Activated naive CD4-positive, alpha-beta T cell treated with anti-CD3 and anti-CD28 coated beads for 36 hours (primary cell): ENCODE data around the gene QRICH1. TPM values are rescaled to one million over a fixed set of nuclear protein-coding genes. Genes with fewer than 3 reads are reported as not detected.

Experiments used
- CTCF ChIA-PET: fragments of 350-600 bp; sonication (Branson Sonifier 250); formaldehyde crosslinking; loops from one replicate; lab custom pipeline; 2021; ENCODE audit warnings: antibody characterized with exemption; lab: Charles Lee
- DNase-seq: peaks from one replicate; pipeline ENCODE4 v3.0.0-alpha.2; 2020
- H3K27ac Mint-ChIP-seq: one replicate; pipeline ENCODE4 v1.8.0; 2021; ENCODE audit warnings: mild to moderate bottlenecking, mixed read lengths
- H3K27me3 Mint-ChIP-seq: one replicate; pipeline ENCODE4 v1.8.0; 2021; ENCODE audit warnings: low read depth, mixed read lengths
- H3K36me3 Mint-ChIP-seq: one replicate; pipeline ENCODE4 v1.8.0; 2021; ENCODE audit warnings: low read depth, mixed read lengths
- H3K4me1 Mint-ChIP-seq: one replicate; pipeline ENCODE4 v1.8.0; 2021; ENCODE audit warnings: low read depth, mixed read lengths
- H3K4me3 Mint-ChIP-seq: one replicate; pipeline ENCODE4 v1.8.0; 2021; ENCODE audit warnings: mild to moderate bottlenecking, moderate library complexity, mixed read lengths
- H3K9me3 Mint-ChIP-seq: one replicate; pipeline ENCODE4 v1.8.0; 2021; ENCODE audit warnings: mixed read lengths
- intact Hi-C: fragments of 100-400 bp; cut with micrococcal nuclease; formaldehyde crosslinking; loops from one replicate; pipeline ENCODE4 v1.15.1; 2023
- total RNA-seq, 2 experiments: library from RNA; stranded (reverse); gene quantifications; one replicate each; pipeline ENCODE4 v1.2.3, GENCODE V29; 2021

QRICH1 gene
- total RNA-seq, 2 experiments from 2014 or later: 100 to 111 TPM

GRCh38 chr3:49020330-49021212, 73.3 kb downstream of the QRICH1 start:
- Mint-ChIP-seq H3K9me3 (no peaks in the 10 kb centered on the region), H3K4me3 (peak overlapping the region; percentile 96), H3K27me3 (no peaks in the 10 kb centered on the region), H3K27ac (peak overlapping the region; percentile 95), H3K36me3 (peaks cover 29% of the 10 kb centered on the region), H3K4me1 (peaks cover 45% of the 10 kb centered on the region)
- CTCF ChIA-PET: interaction anchor here (0.6 to 8.7 kb wide), 6 partner anchors 11 to 1252 kb away, joined by 3 to 84 read pairs (median 12); partner anchors contain the start of genes P4HTM, QRICH1 and WDR6
- intact Hi-C loops: loop anchor here (1.0 to 10.0 kb wide), 11 partner anchors 9 to 767 kb away; partner anchors contain the start of genes APEH, CCDC71, GMPPB and GPX1
- peak; percentile 50 for DNase-seq

DNA sequence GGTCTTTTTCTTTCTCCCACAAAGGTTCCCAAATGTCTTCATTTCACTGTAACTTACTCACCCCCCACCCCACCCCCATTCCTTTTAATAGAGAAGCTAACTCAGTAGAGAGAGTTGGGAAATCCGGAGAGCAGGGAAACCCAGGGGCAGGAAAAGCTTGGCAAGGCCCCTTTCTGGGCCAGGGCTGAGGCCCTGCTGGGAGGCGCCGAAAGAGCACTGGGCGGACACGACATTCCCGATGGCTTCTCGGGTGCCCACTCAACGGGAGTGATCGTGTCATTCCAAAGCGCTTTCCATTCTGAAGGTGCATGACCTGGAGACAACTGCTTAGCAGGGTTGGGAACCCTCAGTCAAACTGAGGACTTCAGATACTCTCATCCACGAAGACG, 73.9 kb downstream of the QRICH1 start:
- Mint-ChIP-seq H3K9me3 (no peaks in the 10 kb centered on the region), H3K4me3 (peak overlapping the region; percentile 96), H3K27ac (peak overlapping the region; percentile 85), H3K36me3 (peaks cover 28% of the 10 kb centered on the region), H3K27me3 (no peaks in the 10 kb centered on the region), H3K4me1 (peaks cover 39% of the 10 kb centered on the region)
- intact Hi-C loops: loop anchor here (5.0 to 10.0 kb wide), 6 partner anchors 147 to 767 kb away; partner anchors contain the start of genes APEH, CCDC71, GMPPB and GPX1
- DNase-seq: no peak
- CTCF ChIA-PET: interaction anchor here (0.6 to 8.7 kb wide), 5 partner anchors 10 to 75 kb away, joined by 3 to 84 read pairs (median 5); partner anchors contain the start of genes QRICH1 and WDR6

DNA sequence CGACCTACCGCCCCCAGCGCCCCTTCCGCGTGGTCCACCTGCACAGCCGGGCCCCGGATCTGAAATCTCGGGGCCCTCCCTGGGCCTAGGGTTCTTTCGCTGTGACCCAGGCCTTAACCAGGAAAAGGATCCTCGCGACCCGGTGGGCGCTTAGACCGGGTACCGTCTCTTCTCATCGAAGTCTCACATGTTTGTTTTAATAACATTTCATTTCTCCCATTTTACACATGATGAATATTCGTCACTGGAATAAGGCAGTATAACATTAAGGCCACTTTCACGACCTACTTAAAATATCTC, 75.2 kb downstream of the QRICH1 start:
- Mint-ChIP-seq H3K9me3 (no peaks in the 10 kb centered on the region), H3K36me3 (peaks cover 24% of the 10 kb centered on the region), H3K27ac (peak overlapping the region; percentile 68), H3K4me1 (peaks cover 26% of the 10 kb centered on the region), H3K4me3 (peak overlapping the region; percentile 96), H3K27me3 (no peaks in the 10 kb centered on the region)
- CTCF ChIA-PET: interaction anchor here (8.7 kb wide), 1 partner anchor 9 kb away, joined by 84 read pairs; the partner anchor contains the start of gene WDR6
- intact Hi-C loops: loop anchor here (1.0 kb wide), 1 partner anchor 100 kb away; the partner anchor contains the start of gene ARIH2
- no peak for DNase-seq

- CTCF ChIA-PET: interaction anchor here (1.3 to 8.7 kb wide), 2 partner anchors 9 to 30 kb away, joined by 6 to 84 read pairs; partner anchors contain the start of gene WDR6
- H3K27me3 Mint-ChIP-seq: no peaks in the 10 kb centered on the region
- peaks cover 20% of the 10 kb centered on the region for H3K36me3 Mint-ChIP-seq
- no peaks in the 10 kb centered on the region for H3K9me3 Mint-ChIP-seq
- intact Hi-C loops: loop anchor here (1.0 kb wide), 1 partner anchor 100 kb away; the partner anchor contains the start of gene ARIH2
- H3K27ac Mint-ChIP-seq: peak within 1 kb of the TSS; percentile 68
- peak; percentile 52 for DNase-seq
- peak within 1 kb of the TSS; percentile 96 for H3K4me3 Mint-ChIP-seq
- H3K4me1 Mint-ChIP-seq: peaks cover 23% of the 10 kb centered on the region
These were observed 75.7 kb downstream of the QRICH1 start, which contains the start of gene DALRD3 for GRCh38 chr3:49017971-49018706. Gene DALRD3 (minus strand): TSS chr3:49018580. CDS start chr3:49018564, 16 bp downstream.

GRCh38 chr3:49017229-49017970, 76.5 kb downstream of the QRICH1 start:
- H3K36me3 Mint-ChIP-seq: peaks cover 14% of the 10 kb centered on the region
- intact Hi-C loops: no loop called here
- peak overlapping the region; percentile 96 for H3K4me3 Mint-ChIP-seq
- no peaks in the 10 kb centered on the region for H3K27me3 Mint-ChIP-seq
- DNase-seq: no peak
- peaks cover 18% of the 10 kb centered on the region for H3K4me1 Mint-ChIP-seq
- no peaks in the 10 kb centered on the region for H3K9me3 Mint-ChIP-seq
- CTCF ChIA-PET: interaction anchor here (1.3 to 8.7 kb wide), 2 partner anchors 8 to 30 kb away, joined by 6 to 84 read pairs; partner anchors contain the start of gene WDR6
- no peak overlapping the region for H3K27ac Mint-ChIP-seq

DNA sequence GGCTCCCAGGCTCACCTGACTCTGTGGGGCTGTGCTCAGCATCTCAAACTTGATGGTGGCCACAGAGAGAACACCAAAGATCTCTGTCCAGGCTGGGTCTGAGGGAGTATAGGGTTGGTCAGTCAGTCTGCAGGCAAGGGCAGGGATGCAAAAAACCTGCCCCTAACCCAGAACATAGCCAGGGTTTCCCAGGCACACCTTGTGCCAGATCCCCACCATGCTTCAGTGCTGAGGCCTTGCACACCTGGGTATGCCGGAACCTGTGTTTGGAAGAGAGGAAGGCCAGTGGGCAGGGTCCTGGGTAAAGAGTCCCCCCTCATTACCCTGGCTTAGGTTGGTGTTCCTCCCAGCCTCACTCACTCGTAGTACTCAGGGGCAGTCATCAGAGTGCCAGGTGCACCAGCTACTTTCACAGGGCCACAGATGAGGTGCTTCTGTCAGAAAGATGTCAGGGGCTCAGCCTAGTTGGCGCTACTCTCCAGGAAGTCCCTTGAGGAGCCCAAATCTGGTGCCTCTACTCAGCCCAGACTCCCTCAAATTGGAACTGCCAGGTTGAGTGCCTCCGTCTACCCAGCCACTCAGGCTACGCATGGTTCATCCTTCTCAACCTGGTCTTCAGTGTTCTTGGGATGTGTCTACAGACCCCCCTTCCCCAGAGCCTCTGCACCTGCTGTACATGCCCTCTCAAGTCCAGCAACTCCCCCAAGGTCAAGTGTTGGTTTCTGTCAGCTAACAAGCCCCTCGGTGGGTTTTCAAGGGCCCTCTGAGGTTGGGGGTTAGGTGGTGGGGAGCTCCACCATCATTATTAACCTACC, 77.2 kb downstream of the QRICH1 start:
- H3K36me3 Mint-ChIP-seq: peaks cover 16% of the 10 kb centered on the region
- CTCF ChIA-PET: interaction anchor here (1.3 to 8.7 kb wide), 2 partner anchors 7 to 29 kb away, joined by 6 to 84 read pairs; partner anchors contain the start of gene WDR6
- no peaks in the 10 kb centered on the region for H3K9me3 Mint-ChIP-seq
- no peak for DNase-seq
- intact Hi-C loops: no loop called here
- peaks cover 18% of the 10 kb centered on the region for H3K4me1 Mint-ChIP-seq
- no peak overlapping the region for H3K4me3 Mint-ChIP-seq
- no peaks in the 10 kb centered on the region for H3K27me3 Mint-ChIP-seq
- no peak overlapping the region for H3K27ac Mint-ChIP-seq

DNA sequence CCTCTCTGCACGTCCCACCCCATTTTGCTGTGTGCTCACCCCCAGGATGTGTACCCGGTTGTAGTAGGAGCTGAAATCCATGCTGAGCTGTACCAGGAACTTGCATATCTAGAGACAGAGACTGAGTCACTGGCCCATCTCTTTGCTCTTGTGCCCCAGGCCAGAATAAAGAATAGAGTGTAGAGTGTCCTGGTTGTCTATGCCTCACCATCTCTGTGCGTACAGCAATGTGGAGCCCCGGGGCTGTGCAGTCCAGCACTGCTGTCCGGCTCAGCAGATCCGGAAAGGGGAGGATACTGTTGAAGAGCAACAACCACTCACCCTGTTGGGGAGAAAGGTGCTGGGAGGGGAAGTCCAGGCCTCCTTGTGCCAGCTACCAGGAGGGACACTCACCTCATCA, 78.1 kb downstream of the QRICH1 start:
- H3K4me3 Mint-ChIP-seq: no peak overlapping the region
- intact Hi-C loops: no loop called here
- no peak for DNase-seq

GRCh38 chr3:49015072-49015471, 78.8 kb downstream of the QRICH1 start:
- CTCF ChIA-PET: interaction anchor here (0.9 to 8.7 kb wide), 3 partner anchors 5 to 27 kb away, joined by 3 to 84 read pairs (median 8); partner anchors contain the start of gene WDR6
- intact Hi-C loops: no loop called here
- H3K4me1 Mint-ChIP-seq: peaks cover 16% of the 10 kb centered on the region
- peaks cover 18% of the 10 kb centered on the region for H3K36me3 Mint-ChIP-seq
- H3K4me3 Mint-ChIP-seq: peak overlapping the region; percentile 11
- no peaks in the 10 kb centered on the region for H3K27me3 Mint-ChIP-seq
- DNase-seq: no peak
- peak overlapping the region; percentile 34 for H3K27ac Mint-ChIP-seq
- H3K9me3 Mint-ChIP-seq: no peaks in the 10 kb centered on the region

More for the DNA sequence above, 78.1 kb downstream of the QRICH1 start:
- Mint-ChIP-seq H3K27ac (no peak overlapping the region), H3K9me3 (no peaks in the 10 kb centered on the region), H3K27me3 (no peaks in the 10 kb centered on the region), H3K4me1 (peaks cover 18% of the 10 kb centered on the region), H3K36me3 (peaks cover 18% of the 10 kb centered on the region)
- CTCF ChIA-PET: interaction anchor here (0.5 to 8.7 kb wide), 3 partner anchors 6 to 259 kb away, joined by 3 to 84 read pairs (median 8); partner anchors contain the start of gene WDR6

- Mint-ChIP-seq H3K27me3 (no peaks in the 10 kb centered on the region), H3K4me1 (peaks cover 10% of the 10 kb centered on the region), H3K9me3 (no peaks in the 10 kb centered on the region), H3K36me3 (peaks cover 18% of the 10 kb centered on the region), H3K4me3 (no peak overlapping the region), H3K27ac (no peak overlapping the region)
- intact Hi-C loops: no loop called here
- CTCF ChIA-PET: interaction anchor here (0.8 to 9.2 kb wide), 7 partner anchors 5 to 82 kb away, joined by 3 to 84 read pairs (median 4); partner anchors contain the start of genes DALRD3, NDUFAF3 and P4HTM
- no peak for DNase-seq
These were observed 79.9 kb downstream of the QRICH1 start for GRCh38 chr3:49013738-49014660.
